GM12872 (cell line): ENCODE results near the gene IFNA13.

ENCODE experiments used
- TF ChIP-seq, protein P1 (sequence below): IDR thresholded peaks from 3 replicates; pipeline ENCODE4 v1.5.1; 2011; ENCODE audit warnings: low read depth, mild to moderate bottlenecking, low read length, moderate library complexity; ENCODE audit not compliant: insufficient read depth

IFNA13 gene

DNA sequence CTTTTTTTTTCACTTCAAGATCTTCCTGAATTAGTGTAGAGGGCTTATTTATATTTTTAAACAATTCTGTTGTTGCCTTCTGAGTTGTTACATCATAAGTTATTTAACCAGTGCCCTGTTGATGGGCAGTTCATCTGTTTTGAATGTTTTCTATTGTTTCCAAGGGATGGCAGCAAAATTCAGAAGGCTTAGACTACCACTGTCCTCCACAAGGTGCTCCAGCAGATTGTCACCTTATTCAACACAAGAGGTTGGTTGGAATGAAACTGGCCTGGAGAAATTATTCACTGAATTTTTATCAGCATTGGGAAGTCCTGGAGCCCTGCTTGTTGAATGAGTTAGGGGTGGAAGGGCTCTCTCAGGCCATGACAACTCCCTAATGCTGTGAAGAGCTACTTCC is 31.4 kb downstream of the IFNA13 start:
- TF ChIP-seq, protein P1, sequence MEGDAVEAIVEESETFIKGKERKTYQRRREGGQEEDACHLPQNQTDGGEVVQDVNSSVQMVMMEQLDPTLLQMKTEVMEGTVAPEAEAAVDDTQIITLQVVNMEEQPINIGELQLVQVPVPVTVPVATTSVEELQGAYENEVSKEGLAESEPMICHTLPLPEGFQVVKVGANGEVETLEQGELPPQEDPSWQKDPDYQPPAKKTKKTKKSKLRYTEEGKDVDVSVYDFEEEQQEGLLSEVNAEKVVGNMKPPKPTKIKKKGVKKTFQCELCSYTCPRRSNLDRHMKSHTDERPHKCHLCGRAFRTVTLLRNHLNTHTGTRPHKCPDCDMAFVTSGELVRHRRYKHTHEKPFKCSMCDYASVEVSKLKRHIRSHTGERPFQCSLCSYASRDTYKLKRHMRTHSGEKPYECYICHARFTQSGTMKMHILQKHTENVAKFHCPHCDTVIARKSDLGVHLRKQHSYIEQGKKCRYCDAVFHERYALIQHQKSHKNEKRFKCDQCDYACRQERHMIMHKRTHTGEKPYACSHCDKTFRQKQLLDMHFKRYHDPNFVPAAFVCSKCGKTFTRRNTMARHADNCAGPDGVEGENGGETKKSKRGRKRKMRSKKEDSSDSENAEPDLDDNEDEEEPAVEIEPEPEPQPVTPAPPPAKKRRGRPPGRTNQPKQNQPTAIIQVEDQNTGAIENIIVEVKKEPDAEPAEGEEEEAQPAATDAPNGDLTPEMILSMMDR: 0 out of 3 replicates have a peak, but pooled peaks have one; percentile 9

DNA sequence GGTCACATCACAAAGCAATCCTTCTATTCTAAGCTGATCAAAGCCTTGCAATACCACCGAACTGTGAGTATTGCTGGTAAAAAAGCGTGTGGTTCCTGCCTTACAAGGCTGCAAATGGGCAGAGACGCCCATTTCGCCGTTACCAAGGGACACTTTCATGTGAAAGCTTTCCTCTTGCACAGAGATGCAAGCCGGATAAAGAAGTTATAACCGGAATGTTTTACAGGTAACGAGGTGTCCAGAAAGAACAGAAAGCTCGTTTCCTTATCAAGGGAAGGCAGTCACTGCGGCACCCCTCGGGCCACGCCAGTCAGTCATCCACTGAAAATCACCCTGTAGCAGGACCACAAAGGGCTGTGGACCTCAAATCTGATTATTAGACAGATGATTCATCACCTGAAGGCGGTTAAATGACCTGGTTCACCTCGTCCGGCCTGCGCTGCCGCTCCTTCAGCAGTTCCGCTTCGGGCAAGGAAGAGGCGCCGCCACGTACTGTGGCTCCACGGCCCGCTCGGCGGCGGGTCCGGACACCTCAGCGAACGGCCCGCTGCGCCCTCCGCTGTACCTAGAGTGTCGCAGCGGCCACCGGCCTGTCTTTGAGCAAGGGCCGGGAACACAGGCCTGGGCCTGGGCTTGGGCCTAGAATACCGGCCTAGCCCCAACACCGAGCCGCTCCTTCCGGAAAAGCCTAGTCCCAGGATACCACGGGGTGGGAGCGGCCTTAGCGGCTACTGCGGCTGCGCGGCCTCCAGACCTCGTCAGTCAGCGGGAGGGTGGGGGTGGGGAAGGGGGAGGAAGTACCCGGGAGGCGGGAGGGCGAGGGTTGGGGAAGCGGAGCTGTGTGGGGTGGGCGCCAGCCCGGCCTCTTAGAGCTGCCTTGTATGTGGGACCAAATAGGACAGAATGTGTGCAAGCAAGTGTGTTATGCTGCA is 32.9 kb downstream of the IFNA13 start, which contains the start of gene KLHL9:
Gene KLHL9, minus strand, starts transcription at position 704 of the 932 bp plus-strand sequence. Its CDS starts 545 bp downstream, at position 159.
- TF ChIP-seq, protein P1: no peak

DNA sequence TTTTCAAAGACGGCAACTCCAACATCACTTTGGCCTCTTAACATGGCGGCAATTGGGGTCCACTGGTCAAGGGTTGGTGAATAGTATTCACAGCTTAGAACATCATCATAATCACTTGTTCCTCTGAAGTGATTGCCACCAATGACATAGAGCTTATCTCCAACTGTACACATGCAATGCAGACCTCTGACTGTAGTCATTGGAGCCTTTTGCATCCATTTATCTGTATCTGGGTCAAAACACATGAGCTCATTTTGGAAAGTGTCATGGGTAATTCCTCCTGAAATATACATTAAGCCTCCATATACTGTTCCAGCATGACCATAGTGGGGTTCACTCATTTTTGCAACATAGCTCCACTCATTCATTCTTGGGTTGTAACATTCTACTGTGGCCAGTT is 34.6 kb downstream of the IFNA13 start:
- TF ChIP-seq, protein P1: no peak

DNA sequence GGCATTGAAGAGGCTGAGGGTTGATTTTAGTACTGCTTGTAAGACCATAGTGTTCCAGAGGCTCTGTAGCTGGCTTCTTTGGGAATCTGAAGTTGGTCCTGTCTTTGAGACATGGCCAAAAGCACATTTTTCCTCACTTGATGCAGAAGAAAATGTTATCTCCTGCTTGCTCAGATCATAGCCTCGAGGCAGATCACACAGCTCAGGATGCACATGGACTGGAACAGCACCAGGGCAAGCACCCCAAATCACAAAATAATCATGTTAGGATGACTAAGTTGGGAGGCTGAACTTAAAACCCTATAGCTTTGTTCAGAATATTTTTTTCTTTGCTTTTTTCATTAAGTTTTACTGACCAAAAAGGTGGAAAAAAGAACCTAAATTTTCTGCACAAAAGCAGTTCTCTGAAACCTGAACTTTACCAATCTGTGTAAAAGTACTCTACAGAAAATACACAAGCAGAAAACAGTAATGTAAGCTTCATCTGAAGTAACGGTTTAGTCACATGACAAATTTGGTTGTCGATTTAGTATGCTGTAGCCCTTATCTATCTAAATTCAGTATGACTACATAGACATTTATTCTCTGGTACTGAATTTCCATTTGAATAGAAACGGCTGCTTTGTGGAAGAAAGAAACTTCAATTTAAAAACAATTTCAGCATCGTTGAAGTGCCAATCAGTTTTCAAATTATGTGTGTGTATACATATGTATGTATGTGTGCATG is 36.0 kb downstream of the IFNA13 start:
- TF ChIP-seq, protein P1: no peak

DNA sequence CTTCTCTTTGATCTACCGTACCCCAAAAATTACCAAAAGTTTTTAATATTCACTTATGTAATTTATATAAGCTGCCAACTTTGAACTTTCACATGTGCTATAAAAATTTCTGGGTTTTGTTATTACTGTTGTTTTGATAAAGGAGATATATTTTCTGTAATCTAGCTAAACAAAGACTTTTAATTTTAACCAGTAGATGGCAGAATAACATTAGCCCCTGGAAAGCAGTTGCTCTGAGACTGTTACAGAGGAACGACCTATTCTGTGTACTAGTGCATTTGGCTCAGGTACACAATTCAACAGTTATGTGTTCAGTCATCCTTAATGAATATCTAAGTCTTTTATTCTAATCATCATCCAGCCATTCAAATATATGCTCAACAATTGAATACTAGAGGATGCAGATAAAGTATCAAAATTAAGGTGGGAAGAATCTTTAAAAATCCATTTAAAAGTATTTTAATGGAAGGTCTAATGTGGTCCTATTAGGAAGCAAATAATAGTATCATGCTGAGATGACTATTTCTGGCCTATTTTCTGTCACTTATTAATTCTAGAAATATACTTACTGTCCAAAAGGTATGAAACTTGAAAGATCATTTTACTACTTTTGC is 41.2 kb downstream of the IFNA13 start:
- TF ChIP-seq, protein P1: peak; percentile 46

DNA sequence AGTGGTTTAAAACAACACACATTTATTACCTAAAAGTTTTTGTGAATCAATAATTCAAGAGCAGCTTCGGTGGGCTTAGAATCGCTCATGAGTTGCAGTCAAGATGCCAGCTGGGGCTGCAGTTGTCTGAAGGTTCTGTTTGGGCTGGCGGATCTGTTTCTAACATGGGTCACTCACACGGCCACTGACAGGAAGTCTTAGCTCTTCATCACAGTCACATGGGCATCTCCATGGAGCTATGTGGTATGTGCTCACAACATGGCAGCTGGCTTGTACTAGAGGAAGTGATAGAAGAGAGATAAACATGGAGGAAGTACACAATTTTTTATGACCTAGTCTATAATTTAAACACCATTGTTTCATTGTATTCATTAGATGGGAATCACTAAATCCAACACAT is 43.8 kb downstream of the IFNA13 start:
- TF ChIP-seq, protein P1: no peak
